ENCODE measurements around the gene MAT2A.

Gene MAT2A

GRCh38 chr2:85511008-85511811, 27.8 kb upstream of the MAT2A start:
- Mint-ChIP-seq H3K4me1 (no peaks in the 10 kb centered on the region), H3K27me3 (peaks cover 12% of the 10 kb centered on the region), H3K36me3 (no peaks in the 10 kb centered on the region), H3K9me3 (no peaks in the 10 kb centered on the region), H3K4me3 (no peak overlapping the region), H3K27ac (no peak overlapping the region)
- no peak for DNase-seq
- CTCF ChIA-PET, result no interaction called here

- no peak overlapping the region for H3K4me3 Mint-ChIP-seq
- H3K9me3 Mint-ChIP-seq, result no peaks in the 10 kb centered on the region
- no peak for DNase-seq
- peaks cover 19% of the 10 kb centered on the region for H3K27me3 Mint-ChIP-seq
- no peaks in the 10 kb centered on the region for H3K4me1 Mint-ChIP-seq
- CTCF ChIA-PET, result no interaction called here
- H3K27ac Mint-ChIP-seq, result no peak overlapping the region
- no peaks in the 10 kb centered on the region for H3K36me3 Mint-ChIP-seq
Observed at GRCh38 chr2:85514323-85514722, 24.6 kb upstream of the MAT2A start.

- peaks cover 25% of the 10 kb centered on the region for H3K27me3 Mint-ChIP-seq
- no peak for DNase-seq
- H3K4me3 Mint-ChIP-seq, result no peak overlapping the region
- H3K36me3 Mint-ChIP-seq, result no peaks in the 10 kb centered on the region
- no peaks in the 10 kb centered on the region for H3K9me3 Mint-ChIP-seq
- CTCF ChIA-PET, result no interaction called here
- no peaks in the 10 kb centered on the region for H3K4me1 Mint-ChIP-seq
- H3K27ac Mint-ChIP-seq, result no peak overlapping the region
Observed at GRCh38 chr2:85516653-85517389, 22.1 kb upstream of the MAT2A start.

- no peak for DNase-seq
- H3K9me3 Mint-ChIP-seq, result no peaks in the 10 kb centered on the region
- H3K4me1 Mint-ChIP-seq, result peaks cover 4% of the 10 kb centered on the region
- no peaks in the 10 kb centered on the region for H3K36me3 Mint-ChIP-seq
- H3K4me3 Mint-ChIP-seq, result no peak overlapping the region
- H3K27me3 Mint-ChIP-seq, result peaks cover 43% of the 10 kb centered on the region
- CTCF ChIA-PET, result no interaction called here
- H3K27ac Mint-ChIP-seq, result no peak overlapping the region
Observed at GRCh38 chr2:85522090-85522647, 16.8 kb upstream of the MAT2A start.

GRCh38 chr2:85523062-85523902, 15.7 kb upstream of the MAT2A start:
- H3K27me3 Mint-ChIP-seq, result peaks cover 41% of the 10 kb centered on the region
- peaks cover 4% of the 10 kb centered on the region for H3K4me1 Mint-ChIP-seq
- H3K4me3 Mint-ChIP-seq, result no peak overlapping the region
- no peak for DNase-seq
- H3K27ac Mint-ChIP-seq, result no peak overlapping the region
- H3K9me3 Mint-ChIP-seq, result no peaks in the 10 kb centered on the region
- no peaks in the 10 kb centered on the region for H3K36me3 Mint-ChIP-seq
- CTCF ChIA-PET, result no interaction called here

- CTCF ChIA-PET, result no interaction called here
Observed at GRCh38 chr2:85523903-85524335, 15.0 kb upstream of the MAT2A start.

GRCh38 chr2:85524336-85524908, 14.5 kb upstream of the MAT2A start:
- H3K27me3 Mint-ChIP-seq, result peaks cover 46% of the 10 kb centered on the region
- CTCF ChIA-PET, result no interaction called here
- no peak overlapping the region for H3K27ac Mint-ChIP-seq
- H3K36me3 Mint-ChIP-seq, result no peaks in the 10 kb centered on the region
- no peaks in the 10 kb centered on the region for H3K9me3 Mint-ChIP-seq
- no peak for DNase-seq
- no peak overlapping the region for H3K4me3 Mint-ChIP-seq
- peaks cover 4% of the 10 kb centered on the region for H3K4me1 Mint-ChIP-seq

More at GRCh38 chr2:85523903-85524335, 15.0 kb upstream of the MAT2A start:
- DNase-seq, result no peak
- Mint-ChIP-seq H3K36me3 (no peaks in the 10 kb centered on the region), H3K27ac (no peak overlapping the region), H3K27me3 (peaks cover 41% of the 10 kb centered on the region), H3K4me3 (no peak overlapping the region), H3K4me1 (peaks cover 4% of the 10 kb centered on the region), H3K9me3 (no peaks in the 10 kb centered on the region)

- peaks cover 4% of the 10 kb centered on the region for H3K4me1 Mint-ChIP-seq
- no peak overlapping the region for H3K27ac Mint-ChIP-seq
- no peak overlapping the region for H3K4me3 Mint-ChIP-seq
- CTCF ChIA-PET, result no interaction called here
- H3K9me3 Mint-ChIP-seq, result no peaks in the 10 kb centered on the region
- DNase-seq, result no peak
- H3K27me3 Mint-ChIP-seq, result peaks cover 45% of the 10 kb centered on the region
- H3K36me3 Mint-ChIP-seq, result no peaks in the 10 kb centered on the region
Observed at GRCh38 chr2:85525029-85525428, 13.9 kb upstream of the MAT2A start.

GRCh38 chr2:85525567-85525966, 13.4 kb upstream of the MAT2A start:
- H3K9me3 Mint-ChIP-seq, result no peaks in the 10 kb centered on the region
- no peak for DNase-seq
- H3K27ac Mint-ChIP-seq, result no peak overlapping the region
- H3K27me3 Mint-ChIP-seq, result peaks cover 43% of the 10 kb centered on the region
- CTCF ChIA-PET, result no interaction called here
- H3K4me1 Mint-ChIP-seq, result peaks cover 4% of the 10 kb centered on the region
- H3K4me3 Mint-ChIP-seq, result no peak overlapping the region
- no peaks in the 10 kb centered on the region for H3K36me3 Mint-ChIP-seq

GRCh38 chr2:85527787-85528186, 11.2 kb upstream of the MAT2A start:
- H3K9me3 Mint-ChIP-seq, result no peaks in the 10 kb centered on the region
- peaks cover 4% of the 10 kb centered on the region for H3K4me1 Mint-ChIP-seq
- H3K27me3 Mint-ChIP-seq, result peaks cover 43% of the 10 kb centered on the region
- DNase-seq, result no peak
- H3K4me3 Mint-ChIP-seq, result no peak overlapping the region
- no peak overlapping the region for H3K27ac Mint-ChIP-seq
- CTCF ChIA-PET, result no interaction called here
- no peaks in the 10 kb centered on the region for H3K36me3 Mint-ChIP-seq

- CTCF ChIA-PET, result no interaction called here
- H3K4me1 Mint-ChIP-seq, result peaks cover 4% of the 10 kb centered on the region
- H3K9me3 Mint-ChIP-seq, result no peaks in the 10 kb centered on the region
Observed at GRCh38 chr2:85528355-85528754, 10.6 kb upstream of the MAT2A start.

GRCh38 chr2:85529809-85530208, 9.2 kb upstream of the MAT2A start:
- H3K9me3 Mint-ChIP-seq, result no peaks in the 10 kb centered on the region
- H3K27ac Mint-ChIP-seq, result no peak overlapping the region
- DNase-seq, result no peak
- H3K4me1 Mint-ChIP-seq, result no peaks in the 10 kb centered on the region
- CTCF ChIA-PET, result no interaction called here
- no peaks in the 10 kb centered on the region for H3K36me3 Mint-ChIP-seq
- H3K4me3 Mint-ChIP-seq, result no peak overlapping the region
- peaks cover 32% of the 10 kb centered on the region for H3K27me3 Mint-ChIP-seq

More at GRCh38 chr2:85528355-85528754, 10.6 kb upstream of the MAT2A start:
- H3K36me3 Mint-ChIP-seq, result no peaks in the 10 kb centered on the region
- H3K27ac Mint-ChIP-seq, result no peak overlapping the region
- H3K27me3 Mint-ChIP-seq, result peaks cover 43% of the 10 kb centered on the region
- no peak for DNase-seq
- no peak overlapping the region for H3K4me3 Mint-ChIP-seq

- Mint-ChIP-seq H3K9me3 (no peaks in the 10 kb centered on the region), H3K36me3 (peaks cover 3% of the 10 kb centered on the region), H3K27me3 (peaks cover 16% of the 10 kb centered on the region), H3K4me3 (no peak overlapping the region), H3K27ac (no peak overlapping the region), H3K4me1 (peaks cover 4% of the 10 kb centered on the region)
- CTCF ChIA-PET, result no interaction called here
- no peak for DNase-seq
Observed at GRCh38 chr2:85531589-85531988, 7.4 kb upstream of the MAT2A start.

- DNase-seq, result no peak
- CTCF ChIA-PET, result interaction anchor here (3.8 kb wide), 1 partner anchor 17 kb away, joined by 17 read pairs; no protein-coding TSS in a partner anchor
Observed at GRCh38 chr2:85534099-85534498, 4.9 kb upstream of the MAT2A start.

More at GRCh38 chr2:85534099-85534498, 4.9 kb upstream of the MAT2A start:
- H3K4me1 Mint-ChIP-seq, result peaks cover 17% of the 10 kb centered on the region
- peaks cover 6% of the 10 kb centered on the region for H3K27me3 Mint-ChIP-seq
- H3K27ac Mint-ChIP-seq, result no peak overlapping the region
- H3K36me3 Mint-ChIP-seq, result peaks cover 3% of the 10 kb centered on the region
- no peaks in the 10 kb centered on the region for H3K9me3 Mint-ChIP-seq
- H3K4me3 Mint-ChIP-seq, result no peak overlapping the region
